Stomach (tissue), 9 donors: ENCODE results near the gene RASGRP1. TPM values are rescaled to one million over a fixed set of nuclear protein-coding genes. Genes with fewer than 3 reads are reported as not detected.

Experiments used
- DNase-seq, 2 donors: peaks; one replicate each; pipeline versions ENCODE4 v3.0.0 to v3.0.0-alpha.2; 2013 to 2019
- H3K27ac ChIP-seq, 5 donors: fragments of 200-600 bp in 4 of 5; sonication (generic) in 4 of 5; one replicate each; pipeline ENCODE4 v1.5.1; 2013 to 2019; ENCODE audit warnings: mild to moderate bottlenecking in 1 of 5, moderate library complexity in 1 of 5
- H3K27me3 ChIP-seq, 3 donors: fragments of 200-600 bp; sonication (generic); one replicate each; pipeline ENCODE4 v1.5.1; 2017 to 2019; ENCODE audit warnings: mixed run types in 1 of 3
- H3K36me3 ChIP-seq, 4 donors: fragments of 200-600 bp; sonication (generic); 1 replicate in 3 of 4; 2 replicates in 1 of 4; pipeline ENCODE4 v1.5.1; 2016 to 2019
- H3K4me1 ChIP-seq, 4 donors: fragments of 200-600 bp; sonication (generic); one replicate each; pipeline ENCODE4 v1.5.1; 2016 to 2019
- H3K4me3 ChIP-seq, 4 donors: fragments of 200-600 bp; sonication (generic) in 3 of 4; one replicate each; pipeline ENCODE4 v1.5.1; 2016 to 2019; ENCODE audit warnings: mild to moderate bottlenecking in 1 of 4
- H3K9me3 ChIP-seq, 4 donors: fragments of 200-600 bp; sonication (generic); one replicate each; pipeline ENCODE4 v1.5.1; 2016 to 2019
- EP300 ChIP-seq: sonication (generic); formaldehyde crosslinking; IDR thresholded peaks from one replicate; pipeline ENCODE4 v1.6.1; 2017; ENCODE audit warnings: antibody characterized with exemption
- POLR2A ChIP-seq, 4 donors: fragments of 450-650 bp; IDR thresholded peaks; one replicate each; pipeline ENCODE4 v1.6.1; 2016; ENCODE audit warnings: antibody characterized with exemption in 4 of 4, control low read depth in 2 of 4, mild to moderate bottlenecking in 1 of 4, moderate library complexity in 1 of 4
- POLR2AphosphoS5 ChIP-seq, 3 donors: sonication (generic); formaldehyde crosslinking; IDR thresholded peaks; one replicate each; pipeline ENCODE4 v1.6.1; 2016; ENCODE audit warnings: antibody characterized with exemption in 3 of 3
- WGBS, 5 donors: extraction: QIAGEN DNeasy Blood & Tissue Kit in 3 of 5; methylation state at CpG; one replicate each; pipeline versions ENCODE4 v1.1.5 to v1.1.7; 2013 to 2018; 5-methylcytosine and 5-hydroxymethylcytosine counted together
- intact Hi-C: fragments of 100-400 bp; cut with DNase I; formaldehyde crosslinking; loops from one replicate; pipeline ENCODE4 v1.15.1; 2023; ENCODE audit warnings: low total_unique reads
- polyA plus RNA-seq, 3 donors: library from polyadenylated mRNA; stranded (reverse); fragments of 200-250 nt; gene quantifications; one replicate each; pipeline ENCODE4 v1.2.3, GENCODE V29; 2013
- total RNA-seq, 5 donors: library from RNA; depleted of rRNA; stranded (reverse); fragments of >200 nt; gene quantifications; one replicate each; pipeline versions ENCODE4 v1.1.0 to v1.2.3, GENCODE V29; 2014 to 2016
- TF ChIP-seq, protein P1 (sequence below), 7 experiments: fragments of 450-650 bp in 4 of 7; fragments of 200-600 bp in 3 of 7; sonication (generic) in 3 of 7; IDR thresholded peaks; one replicate each; pipeline ENCODE4 v1.5.1; 2016 to 2019; ENCODE audit warnings: antibody characterized with exemption in 7 of 7, control low read depth in 2 of 7, mild to moderate bottlenecking in 1 of 7
- donor health status: healthy with polysubstance abuse.
- donor health status: Bipolar disorder and iron deficiency.
- donor health status: healthy.

RASGRP1 gene
- total and polyA plus RNA-seq, 8 donors = 0.29 to 12.3 (median 2.8) TPM

DNA sequence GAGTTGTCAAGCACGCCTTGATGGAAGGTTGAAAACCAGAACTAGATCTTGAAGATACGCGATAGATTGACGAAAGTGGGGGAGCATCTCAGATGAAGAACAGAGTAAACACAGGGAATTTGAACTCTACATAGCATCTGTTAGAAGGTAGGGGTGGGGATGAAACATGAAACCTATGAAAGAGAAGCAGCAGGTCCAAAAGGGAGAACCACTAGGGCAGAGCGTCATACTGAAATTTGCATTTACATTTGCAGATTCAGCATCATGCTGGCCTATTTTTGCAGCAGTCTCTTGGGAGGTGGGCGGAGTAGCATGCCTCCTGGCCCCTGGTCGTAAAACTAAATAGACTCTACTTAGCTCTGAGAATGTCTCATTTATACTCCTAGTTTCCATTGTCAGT is 46.1 kb upstream of the RASGRP1 start:
- Histone ChIP-seq H3K36me3 (no peaks in the 10 kb centered on the region), H3K27me3 (peaks cover 0 to 3% (median 0%) of the 10 kb centered on the region in 3 donors), H3K9me3 (no peaks in the 10 kb centered on the region), H3K4me3 (no peak overlapping the region), H3K4me1 (no peaks in the 10 kb centered on the region), H3K27ac (no peak overlapping the region)
- no peak for DNase-seq
- TF ChIP-seq POLR2AphosphoS5 (IDR thresholded peaks at IDR 0.05) (no peak), POLR2A (IDR thresholded peaks at IDR 0.05) (no peak), EP300 (no peak)
- TF ChIP-seq, protein P1, sequence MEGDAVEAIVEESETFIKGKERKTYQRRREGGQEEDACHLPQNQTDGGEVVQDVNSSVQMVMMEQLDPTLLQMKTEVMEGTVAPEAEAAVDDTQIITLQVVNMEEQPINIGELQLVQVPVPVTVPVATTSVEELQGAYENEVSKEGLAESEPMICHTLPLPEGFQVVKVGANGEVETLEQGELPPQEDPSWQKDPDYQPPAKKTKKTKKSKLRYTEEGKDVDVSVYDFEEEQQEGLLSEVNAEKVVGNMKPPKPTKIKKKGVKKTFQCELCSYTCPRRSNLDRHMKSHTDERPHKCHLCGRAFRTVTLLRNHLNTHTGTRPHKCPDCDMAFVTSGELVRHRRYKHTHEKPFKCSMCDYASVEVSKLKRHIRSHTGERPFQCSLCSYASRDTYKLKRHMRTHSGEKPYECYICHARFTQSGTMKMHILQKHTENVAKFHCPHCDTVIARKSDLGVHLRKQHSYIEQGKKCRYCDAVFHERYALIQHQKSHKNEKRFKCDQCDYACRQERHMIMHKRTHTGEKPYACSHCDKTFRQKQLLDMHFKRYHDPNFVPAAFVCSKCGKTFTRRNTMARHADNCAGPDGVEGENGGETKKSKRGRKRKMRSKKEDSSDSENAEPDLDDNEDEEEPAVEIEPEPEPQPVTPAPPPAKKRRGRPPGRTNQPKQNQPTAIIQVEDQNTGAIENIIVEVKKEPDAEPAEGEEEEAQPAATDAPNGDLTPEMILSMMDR (IDR thresholded peaks at IDR 0.05) = no peak
- WGBS, 5 donors = 82 to 90% (median 85%) methylated on average over 7 of the region's 7 CpGs
- intact Hi-C loops = no loop called here

DNA sequence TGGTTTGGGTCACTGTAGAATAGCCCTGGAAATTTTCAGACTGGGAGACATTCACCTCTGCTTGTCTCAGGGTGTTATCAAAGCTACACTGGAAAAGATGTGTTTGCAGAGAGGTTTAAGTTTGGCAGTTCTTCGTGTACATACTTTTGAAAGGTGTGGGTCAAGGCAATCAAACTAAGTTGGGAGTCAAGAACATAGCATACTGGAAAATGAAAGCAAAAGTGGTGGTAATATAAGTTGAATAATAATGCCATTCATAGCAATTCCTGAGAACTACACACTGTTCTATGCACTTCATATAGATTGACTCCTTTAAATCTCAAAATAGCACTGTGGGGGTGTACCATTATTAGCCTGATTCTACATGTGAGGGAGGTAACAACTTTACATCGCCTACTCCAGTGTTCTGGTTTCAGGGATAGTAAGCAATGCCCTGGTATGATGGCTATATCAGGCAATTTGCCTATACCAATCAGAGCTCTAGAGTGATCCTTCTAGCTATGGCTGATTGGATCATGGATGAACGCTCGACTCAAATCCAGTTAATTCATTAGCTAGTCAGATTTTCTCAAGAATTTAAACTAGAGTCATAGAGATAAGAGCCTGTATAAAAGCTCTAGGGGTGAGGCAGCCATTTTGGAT is 44.6 kb upstream of the RASGRP1 start:
- Histone ChIP-seq H3K36me3 (no peaks in the 10 kb centered on the region), H3K9me3 (no peaks in the 10 kb centered on the region), H3K4me1 (no peaks in the 10 kb centered on the region), H3K27ac (no peak overlapping the region), H3K4me3 (no peak overlapping the region), H3K27me3 (peaks cover 0 to 3% (median 0%) of the 10 kb centered on the region in 3 donors)
- TF ChIP-seq POLR2AphosphoS5 (IDR thresholded peaks at IDR 0.05) (no peak), EP300 (no peak), POLR2A (IDR thresholded peaks at IDR 0.05) (no peak)
- TF ChIP-seq, protein P1 (IDR thresholded peaks at IDR 0.05) = no peak
- 70 to 79% (median 78%) methylated on average over 4 of the region's 4 CpGs for WGBS, 5 donors
- intact Hi-C loops = no loop called here
- no peak for DNase-seq

DNA sequence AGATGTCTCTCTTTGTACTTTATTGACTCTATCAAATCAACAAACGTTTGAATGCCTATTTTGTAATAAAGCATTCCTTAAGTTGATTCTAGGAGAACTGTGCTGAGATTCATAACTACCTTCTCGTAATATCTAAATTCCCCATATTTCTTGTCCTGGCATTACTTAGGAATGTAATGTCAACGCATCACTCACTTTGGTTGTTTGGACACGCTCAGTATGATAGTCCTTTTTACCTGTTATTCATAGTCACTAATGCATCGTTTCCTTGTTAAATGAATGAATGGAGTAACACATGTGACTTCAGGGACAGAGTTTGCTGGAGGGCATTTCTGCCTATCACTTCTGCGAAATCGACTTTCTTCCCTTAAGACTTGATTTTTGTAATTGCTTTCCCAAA is 44.1 kb upstream of the RASGRP1 start:
- H3K27me3 ChIP-seq = peaks cover 0 to 3% (median 0%) of the 10 kb centered on the region in 3 donors
- H3K36me3 ChIP-seq = no peaks in the 10 kb centered on the region
- H3K9me3 ChIP-seq = no peaks in the 10 kb centered on the region
- H3K27ac ChIP-seq = no peak overlapping the region
- H3K4me3 ChIP-seq = no peak overlapping the region
- WGBS, 5 donors = 75 to 86% (median 79%) methylated on average over 7 of the region's 7 CpGs
- TF ChIP-seq POLR2AphosphoS5 (IDR thresholded peaks at IDR 0.05) (no peak), POLR2A (IDR thresholded peaks at IDR 0.05) (no peak), EP300 (no peak)
- TF ChIP-seq, protein P1 (IDR thresholded peaks at IDR 0.05) = no peak
- H3K4me1 ChIP-seq = no peaks in the 10 kb centered on the region
- DNase-seq = no peak
- intact Hi-C loops = no loop called here

DNA sequence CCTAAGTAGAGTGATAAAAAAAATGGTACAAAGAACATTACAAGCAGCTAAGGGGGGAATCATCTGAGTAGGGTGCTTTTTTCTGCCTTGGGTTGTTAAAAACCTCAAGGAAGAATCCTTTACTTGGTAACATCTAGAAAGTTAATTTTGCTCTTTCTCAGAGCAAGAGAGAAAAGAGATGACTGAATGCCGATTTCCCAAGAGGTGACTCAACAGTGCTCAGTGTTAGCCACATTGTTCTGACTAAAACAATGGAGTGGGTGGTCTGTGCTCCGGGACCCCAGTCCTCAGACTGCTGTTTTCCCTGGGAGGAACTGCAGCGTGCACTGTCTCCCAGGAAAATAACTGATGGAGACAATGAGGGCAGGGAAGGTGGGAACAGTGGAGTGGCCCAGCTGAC is 41.1 kb upstream of the RASGRP1 start:
- Histone ChIP-seq H3K9me3 (no peaks in the 10 kb centered on the region), H3K27ac (no peak overlapping the region), H3K27me3 (peaks cover 0 to 3% (median 0%) of the 10 kb centered on the region in 3 donors), H3K36me3 (no peaks in the 10 kb centered on the region), H3K4me1 (no peaks in the 10 kb centered on the region), H3K4me3 (no peak overlapping the region)
- no peak for DNase-seq
- 61 to 82% (median 77%) methylated on average over 3 of the region's 3 CpGs for WGBS, 5 donors
- no peak for TF ChIP-seq POLR2AphosphoS5 (IDR thresholded peaks at IDR 0.05)
- TF ChIP-seq, protein P1 (IDR thresholded peaks at IDR 0.05) = no peak
- no peak for TF ChIP-seq POLR2A (IDR thresholded peaks at IDR 0.05)
- no peak for TF ChIP-seq EP300
- intact Hi-C loops = no loop called here
